ENCODE measurements around the gene BRF1.

GRCh38 chr14:105285174-105285573, 15.6 kb downstream of the BRF1 start:
- TF ChIP-seq POLR2A (IDR thresholded peaks at IDR 0.05) (no peak), CTCF (IDR thresholded peaks at IDR 0.05) (no peak)

Data from suprapubic skin (tissue), 3 donors.